ENCODE measurements around the gene SLC27A2.
A peak's percentile ranks its signal among the peaks of the same experiment; 100 is the strongest.

Gene SLC27A2

GRCh38 chr15:50233192-50233736 is 51.3 kb downstream of the SLC27A2 start:
- DNase-seq (ENCODE audit: low read depth) = no peak
- H3K4me3 ChIP-seq (ENCODE audit: low read length) = no peak overlapping the region
- no peak for TF ChIP-seq CTCF (IDR thresholded peaks at IDR 0.05; ENCODE audit: insufficient read depth, low read depth, low read length, missing control alignments)

GRCh38 chr15:50234764-50235163 is 52.8 kb downstream of the SLC27A2 start:
- no peak overlapping the region for H3K4me3 ChIP-seq (ENCODE audit: low read length)
- DNase-seq (ENCODE audit: low read depth) = peak; percentile 49
- peak; percentile 18 for TF ChIP-seq CTCF (IDR thresholded peaks at IDR 0.05; ENCODE audit: insufficient read depth, low read depth, low read length, missing control alignments)

GRCh38 chr15:50235794-50236193 is 53.8 kb downstream of the SLC27A2 start:
- TF ChIP-seq CTCF (IDR thresholded peaks at IDR 0.05; ENCODE audit: insufficient read depth, low read depth, low read length, missing control alignments) = no peak
- DNase-seq (ENCODE audit: low read depth) = no peak
- no peak overlapping the region for H3K4me3 ChIP-seq (ENCODE audit: low read length)

GRCh38 chr15:50236433-50236832 is 54.4 kb downstream of the SLC27A2 start:
- DNase-seq (ENCODE audit: low read depth) = no peak
- no peak overlapping the region for H3K4me3 ChIP-seq (ENCODE audit: low read length)
- TF ChIP-seq CTCF (IDR thresholded peaks at IDR 0.05; ENCODE audit: insufficient read depth, low read depth, low read length, missing control alignments) = no peak

- no peak for TF ChIP-seq CTCF (IDR thresholded peaks at IDR 0.05; ENCODE audit: insufficient read depth, low read depth, low read length, missing control alignments)
- no peak for DNase-seq (ENCODE audit: low read depth)
- no peak overlapping the region for H3K4me3 ChIP-seq (ENCODE audit: low read length)
These were observed 56.3 kb downstream of the SLC27A2 start for GRCh38 chr15:50238255-50238654.

GRCh38 chr15:50241684-50242450 is 59.9 kb downstream of the SLC27A2 start:
- DNase-seq (ENCODE audit: low read depth) = peak; percentile 84
- TF ChIP-seq CTCF (IDR thresholded peaks at IDR 0.05; ENCODE audit: insufficient read depth, low read depth, low read length, missing control alignments) = no peak
- H3K4me3 ChIP-seq (ENCODE audit: low read length) = no peak overlapping the region

- no peak overlapping the region for H3K4me3 ChIP-seq (ENCODE audit: low read length)
- no peak for TF ChIP-seq CTCF (IDR thresholded peaks at IDR 0.05; ENCODE audit: insufficient read depth, low read depth, low read length, missing control alignments)
- no peak for DNase-seq (ENCODE audit: low read depth)
These were observed 62.2 kb downstream of the SLC27A2 start for GRCh38 chr15:50244153-50244552.
